LNCAP (cell line): ENCODE data around the gene SSBP4.

Source experiments
- TF ChIP-seq, protein P1 (sequence below): fragments of 450-650 bp; IDR thresholded peaks from 2 replicates; pipeline ENCODE4 v1.5.1; 2017; ENCODE audit warnings: mild to moderate bottlenecking

The SSBP4 gene

DNA sequence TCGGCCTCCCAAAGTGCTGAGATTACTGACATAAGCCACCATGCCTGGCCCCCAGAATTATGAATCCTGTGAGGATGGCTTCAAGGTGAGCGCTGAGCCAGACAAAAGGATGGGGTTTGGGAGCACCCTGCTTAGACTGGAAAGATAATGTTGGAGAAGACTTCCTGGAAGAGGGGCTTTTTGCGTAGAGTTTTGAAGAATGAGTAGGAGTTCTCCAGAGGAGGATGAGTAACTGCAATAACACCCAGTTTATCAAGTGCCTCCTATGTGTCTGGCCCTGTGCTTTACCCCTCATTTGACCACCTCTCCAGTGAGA, 33.9 kb upstream of the SSBP4 start:
- TF ChIP-seq, protein P1, sequence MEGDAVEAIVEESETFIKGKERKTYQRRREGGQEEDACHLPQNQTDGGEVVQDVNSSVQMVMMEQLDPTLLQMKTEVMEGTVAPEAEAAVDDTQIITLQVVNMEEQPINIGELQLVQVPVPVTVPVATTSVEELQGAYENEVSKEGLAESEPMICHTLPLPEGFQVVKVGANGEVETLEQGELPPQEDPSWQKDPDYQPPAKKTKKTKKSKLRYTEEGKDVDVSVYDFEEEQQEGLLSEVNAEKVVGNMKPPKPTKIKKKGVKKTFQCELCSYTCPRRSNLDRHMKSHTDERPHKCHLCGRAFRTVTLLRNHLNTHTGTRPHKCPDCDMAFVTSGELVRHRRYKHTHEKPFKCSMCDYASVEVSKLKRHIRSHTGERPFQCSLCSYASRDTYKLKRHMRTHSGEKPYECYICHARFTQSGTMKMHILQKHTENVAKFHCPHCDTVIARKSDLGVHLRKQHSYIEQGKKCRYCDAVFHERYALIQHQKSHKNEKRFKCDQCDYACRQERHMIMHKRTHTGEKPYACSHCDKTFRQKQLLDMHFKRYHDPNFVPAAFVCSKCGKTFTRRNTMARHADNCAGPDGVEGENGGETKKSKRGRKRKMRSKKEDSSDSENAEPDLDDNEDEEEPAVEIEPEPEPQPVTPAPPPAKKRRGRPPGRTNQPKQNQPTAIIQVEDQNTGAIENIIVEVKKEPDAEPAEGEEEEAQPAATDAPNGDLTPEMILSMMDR: no peak

DNA sequence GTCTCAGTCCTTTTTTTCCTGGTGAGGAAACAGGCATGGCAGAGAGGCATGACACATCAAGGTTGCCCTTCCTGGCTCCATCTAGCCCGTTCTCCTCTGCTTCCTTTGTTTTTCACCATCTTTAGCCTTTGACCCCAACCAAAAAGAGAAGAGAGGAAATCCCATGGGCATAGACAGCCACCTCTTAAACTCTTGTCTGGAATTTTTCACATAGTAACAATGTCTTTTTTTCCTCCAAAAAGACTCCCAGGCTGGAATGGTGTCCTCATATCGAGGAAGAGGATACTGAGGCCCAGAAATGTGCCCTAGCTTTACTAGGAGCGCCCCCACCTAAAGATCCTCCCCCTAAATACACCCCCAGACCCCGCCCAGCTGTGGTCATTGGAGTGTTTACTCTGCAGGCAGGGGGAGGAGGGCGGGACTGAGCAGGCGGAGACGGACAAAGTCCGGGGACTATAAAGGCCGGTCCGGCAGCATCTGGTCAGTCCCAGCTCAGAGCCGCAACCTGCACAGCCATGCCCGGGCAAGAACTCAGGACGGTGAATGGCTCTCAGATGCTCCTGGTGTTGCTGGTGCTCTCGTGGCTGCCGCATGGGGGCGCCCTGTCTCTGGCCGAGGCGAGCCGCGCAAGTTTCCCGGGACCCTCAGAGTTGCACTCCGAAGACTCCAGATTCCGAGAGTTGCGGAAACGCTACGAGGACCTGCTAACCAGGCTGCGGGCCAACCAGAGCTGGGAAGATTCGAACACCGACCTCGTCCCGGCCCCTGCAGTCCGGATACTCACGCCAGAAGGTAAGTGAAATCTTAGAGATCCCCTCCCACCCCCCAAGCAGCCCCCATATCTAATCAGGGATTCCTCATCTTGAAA, 33.3 kb upstream of the SSBP4 start, which contains the start of gene GDF15:
Gene GDF15, plus strand, starts transcription at position 484 of the 868 bp plus-strand sequence. Its CDS starts 32 bp downstream, at position 516.
- TF ChIP-seq, protein P1: peak; percentile 86

DNA sequence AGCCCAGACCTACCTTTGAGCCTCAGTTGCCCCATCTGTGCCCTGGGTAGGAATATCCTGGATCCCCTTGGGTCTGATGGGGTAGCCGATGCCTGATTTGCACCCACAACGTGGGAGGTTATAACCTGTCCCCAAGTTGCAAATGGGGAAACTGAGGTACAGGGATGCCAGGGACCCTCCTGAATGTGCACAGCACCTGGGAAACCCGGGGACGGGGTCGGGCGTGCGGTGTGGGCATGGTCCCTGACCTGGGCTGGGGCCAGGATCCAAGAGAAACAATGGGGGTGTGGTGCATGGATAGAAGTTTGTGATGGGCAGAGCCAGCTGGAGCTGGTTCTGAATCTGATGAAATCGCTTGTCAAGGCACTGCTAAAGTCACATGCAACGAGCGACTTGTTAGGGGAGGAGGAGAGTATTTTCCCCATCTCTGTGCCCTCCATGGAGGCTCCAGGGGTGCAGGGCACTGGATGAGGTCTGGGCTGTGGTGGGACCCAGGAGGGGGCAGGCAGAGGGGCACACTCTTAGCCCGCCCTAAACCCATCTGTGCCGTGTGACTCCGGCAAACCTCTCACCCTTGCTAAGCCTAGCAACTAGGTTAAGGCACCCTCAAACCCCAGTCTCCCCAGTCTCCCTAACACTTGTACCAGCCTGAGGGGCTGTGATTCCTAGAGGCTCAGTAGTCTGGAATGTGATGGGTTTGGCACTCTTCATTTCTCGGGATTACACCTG, 32.5 kb upstream of the SSBP4 start:
- TF ChIP-seq, protein P1: no peak

DNA sequence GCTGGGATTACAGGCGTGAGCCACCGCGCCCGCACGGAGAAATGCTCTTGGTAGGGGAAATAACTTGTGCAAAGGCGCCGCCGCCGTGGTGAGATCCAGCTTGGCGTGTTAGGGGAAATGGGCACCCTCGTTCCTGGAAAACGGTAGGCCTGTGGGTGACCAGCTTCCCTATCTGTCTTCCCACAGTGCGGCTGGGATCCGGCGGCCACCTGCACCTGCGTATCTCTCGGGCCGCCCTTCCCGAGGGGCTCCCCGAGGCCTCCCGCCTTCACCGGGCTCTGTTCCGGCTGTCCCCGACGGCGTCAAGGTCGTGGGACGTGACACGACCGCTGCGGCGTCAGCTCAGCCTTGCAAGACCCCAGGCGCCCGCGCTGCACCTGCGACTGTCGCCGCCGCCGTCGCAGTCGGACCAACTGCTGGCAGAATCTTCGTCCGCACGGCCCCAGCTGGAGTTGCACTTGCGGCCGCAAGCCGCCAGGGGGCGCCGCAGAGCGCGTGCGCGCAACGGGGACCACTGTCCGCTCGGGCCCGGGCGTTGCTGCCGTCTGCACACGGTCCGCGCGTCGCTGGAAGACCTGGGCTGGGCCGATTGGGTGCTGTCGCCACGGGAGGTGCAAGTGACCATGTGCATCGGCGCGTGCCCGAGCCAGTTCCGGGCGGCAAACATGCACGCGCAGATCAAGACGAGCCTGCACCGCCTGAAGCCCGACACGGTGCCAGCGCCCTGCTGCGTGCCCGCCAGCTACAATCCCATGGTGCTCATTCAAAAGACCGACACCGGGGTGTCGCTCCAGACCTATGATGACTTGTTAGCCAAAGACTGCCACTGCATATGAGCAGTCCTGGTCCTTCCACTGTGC, 30.9 kb upstream of the SSBP4 start:
- TF ChIP-seq, protein P1: peak; percentile 99

DNA sequence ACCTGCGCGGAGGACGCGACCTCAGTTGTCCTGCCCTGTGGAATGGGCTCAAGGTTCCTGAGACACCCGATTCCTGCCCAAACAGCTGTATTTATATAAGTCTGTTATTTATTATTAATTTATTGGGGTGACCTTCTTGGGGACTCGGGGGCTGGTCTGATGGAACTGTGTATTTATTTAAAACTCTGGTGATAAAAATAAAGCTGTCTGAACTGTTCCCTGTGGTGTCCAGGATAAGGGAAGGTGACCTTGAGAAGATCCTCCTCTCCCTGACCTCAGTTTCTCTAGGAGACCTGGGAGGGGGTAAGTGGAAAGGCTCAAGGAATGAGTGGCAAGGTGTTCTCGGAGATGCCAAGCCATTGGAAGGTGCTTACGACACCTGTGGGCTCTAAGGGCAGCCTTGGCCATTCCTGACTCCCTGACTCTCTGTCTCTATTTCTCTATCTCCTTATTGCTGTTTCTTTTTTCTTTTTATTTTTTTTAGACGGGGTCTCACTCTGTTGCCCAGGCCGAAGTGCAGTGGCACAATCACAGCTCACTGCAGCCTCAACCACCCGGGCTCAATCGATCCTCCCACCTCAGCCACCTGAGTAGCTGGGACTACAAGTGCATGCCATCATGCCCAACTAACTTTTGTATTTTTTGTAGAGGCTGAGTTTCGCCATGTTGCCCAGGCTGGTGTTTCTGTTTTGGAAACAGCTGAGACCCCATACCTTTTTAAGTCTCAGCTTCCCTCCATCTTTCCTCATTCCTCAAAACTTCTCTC, 30.1 kb upstream of the SSBP4 start:
- TF ChIP-seq, protein P1: no peak

DNA sequence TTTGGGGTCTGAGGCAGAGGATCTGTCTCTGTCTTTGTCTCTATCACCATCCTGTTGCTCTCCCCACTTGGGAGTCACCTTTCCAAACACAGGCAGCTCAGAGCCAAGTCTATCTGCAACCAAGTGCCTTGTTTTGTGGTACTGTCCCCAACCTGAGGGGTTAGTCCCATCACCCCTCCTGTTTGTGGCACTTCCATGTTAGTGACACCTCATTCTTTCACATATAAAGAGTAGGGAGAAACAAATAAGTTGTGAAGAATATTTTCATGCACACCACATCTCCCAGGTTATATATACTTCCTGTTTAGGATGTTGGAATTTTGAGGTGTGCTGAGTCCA, 29.5 kb upstream of the SSBP4 start:
- TF ChIP-seq, protein P1: no peak
